Left ventricle myocardium superior (tissue), 1 donor: ENCODE data around the gene NDST3. TPM values are rescaled to one million over a fixed set of nuclear protein-coding genes. Genes with fewer than 3 reads are reported as not detected.

Source experiments
- ATAC-seq: fragments of 200-7000 bp; cut with Tn5 transposase; one replicate; pipeline ENCODE4 v1.9.1; 2020; ENCODE audit warnings: mild to moderate bottlenecking, moderate library complexity
- DNase-seq: peaks from one replicate; pipeline ENCODE4 v3.0.0-alpha.2; 2020
- intact Hi-C: fragments of 100-400 bp; cut with micrococcal nuclease; formaldehyde crosslinking; loops from one replicate; pipeline ENCODE4 v1.11.0; 2022
- total RNA-seq: library from RNA; stranded (reverse); fragmentation: NEBNext Ultra II Directional; extraction: Animal tissue kit (Norgen Biotek cat#: 25700); gene quantifications from one replicate; pipeline ENCODE4 v1.2.1, GENCODE V29; 2021
- donor health status: DM: no; HTN: yes; CAD: no; lungs with severe emphysema.

The NDST3 gene
- total RNA-seq, 1 donor from 2014 or later, result not detected

DNA sequence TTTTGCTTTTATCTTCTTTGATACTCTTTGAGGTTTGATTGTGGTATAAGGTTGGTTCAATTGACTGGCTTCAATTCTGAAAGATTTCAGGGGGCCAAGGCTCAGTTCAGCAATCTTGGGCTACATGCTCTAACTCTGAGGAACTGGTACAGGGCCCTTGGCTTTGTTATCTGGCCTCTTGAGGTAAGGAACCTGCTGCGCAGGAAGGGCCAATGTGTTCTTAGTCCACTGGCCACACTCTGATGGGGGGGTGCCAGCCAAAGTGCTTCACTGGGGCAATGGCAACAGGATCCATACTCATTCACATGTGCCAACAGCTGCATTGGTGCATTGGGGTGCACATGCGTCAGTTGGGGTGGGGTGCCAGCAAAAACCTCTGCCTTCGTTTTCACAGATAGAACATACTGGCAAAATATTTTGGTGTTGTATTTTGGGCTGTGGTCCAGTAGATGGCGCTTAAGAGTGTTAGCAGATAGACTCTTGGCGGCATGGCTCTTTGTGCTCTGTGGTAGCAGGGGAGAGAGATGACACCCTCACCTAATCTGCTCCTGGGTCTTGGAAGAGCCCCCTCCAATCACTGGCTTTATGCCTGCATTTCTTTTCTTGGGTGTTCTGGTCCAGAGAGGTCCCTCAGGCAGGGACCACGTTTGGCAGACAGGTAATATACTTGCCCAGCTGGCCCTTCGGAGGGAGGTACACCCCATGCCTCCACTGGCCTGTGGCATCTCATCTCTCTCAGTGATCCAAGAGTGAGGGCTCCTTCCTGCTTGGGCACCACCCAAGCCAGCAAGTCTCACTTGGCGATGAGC, 42.9 kb downstream of the NDST3 start:
- intact Hi-C loops, result no loop called here
- no peak for ATAC-seq
- DNase-seq, result peak; percentile 21

GRCh38 chr4:118077767-118078105, 43.5 kb downstream of the NDST3 start:
- no peak for ATAC-seq
- intact Hi-C loops, result no loop called here
- DNase-seq, result no peak

- DNase-seq, result no peak
- no peak for ATAC-seq
- intact Hi-C loops, result no loop called here
These were observed 47.1 kb downstream of the NDST3 start for GRCh38 chr4:118081434-118081833.

GRCh38 chr4:118082182-118082581, 47.9 kb downstream of the NDST3 start:
- no peak for DNase-seq
- intact Hi-C loops, result no loop called here
- no peak for ATAC-seq

GRCh38 chr4:118085700-118086099, 51.4 kb downstream of the NDST3 start:
- ATAC-seq, result no peak
- no peak for DNase-seq
- intact Hi-C loops, result no loop called here

DNA sequence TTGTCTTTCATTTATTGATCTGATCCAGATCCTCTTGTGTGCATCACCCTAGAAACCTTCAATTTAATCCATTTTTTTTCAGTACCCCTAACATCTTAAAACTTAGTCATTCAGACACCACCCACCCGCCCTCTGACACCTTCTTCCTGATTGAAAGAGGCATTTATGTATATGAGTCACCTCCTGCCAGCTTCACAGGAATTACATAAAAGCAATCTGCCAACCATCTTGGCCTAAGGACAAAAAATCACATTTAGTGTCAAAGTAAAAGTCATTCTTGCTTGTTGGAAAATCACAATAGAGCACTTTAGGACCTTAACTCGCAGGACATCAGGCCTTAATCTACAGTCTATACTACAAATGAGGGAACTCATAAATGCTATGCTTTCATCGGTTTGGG, 52.1 kb downstream of the NDST3 start:
- intact Hi-C loops, result no loop called here
- DNase-seq (no peak), ATAC-seq (no peak)

GRCh38 chr4:118087366-118087765, 53.1 kb downstream of the NDST3 start:
- no peak for DNase-seq
- no peak for ATAC-seq
- intact Hi-C loops, result no loop called here

DNA sequence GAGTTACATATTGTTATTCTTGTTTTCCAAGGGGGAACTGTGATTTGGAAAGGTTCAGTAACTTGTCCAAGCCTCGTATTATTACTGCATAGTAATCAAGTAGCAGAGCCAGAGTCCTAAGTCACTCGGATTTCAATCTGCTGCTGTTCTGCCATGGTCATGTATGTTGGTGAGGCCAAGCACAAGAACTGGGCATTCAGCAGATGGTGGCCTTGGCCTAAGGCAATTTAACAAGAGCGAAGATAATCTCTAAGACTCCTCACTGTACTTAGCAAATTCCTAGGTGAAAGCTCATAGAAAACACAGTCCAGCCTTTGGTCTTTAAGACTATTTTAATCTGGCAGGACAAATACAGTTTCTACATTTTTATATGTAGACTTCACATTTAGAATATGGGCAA, 64.8 kb downstream of the NDST3 start:
- intact Hi-C loops, result no loop called here
- DNase-seq (no peak), ATAC-seq (no peak)

DNA sequence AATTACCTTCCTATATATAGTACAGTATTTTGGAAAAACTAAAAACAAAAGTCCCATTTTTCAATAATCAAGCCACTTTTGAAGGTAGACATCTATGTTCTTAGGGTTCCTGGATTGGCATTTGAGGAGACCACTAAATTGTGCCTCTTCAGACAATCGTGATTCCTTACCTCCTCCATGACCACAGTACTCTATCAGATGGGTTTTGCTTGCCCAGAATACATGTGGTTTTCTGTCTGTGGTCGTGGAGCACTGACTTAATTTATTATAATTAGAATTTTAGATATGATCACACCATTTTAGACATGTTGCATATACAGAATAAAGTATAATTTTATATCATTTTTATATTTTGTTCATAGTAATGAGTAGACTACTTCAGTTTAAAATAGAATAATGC, 67.9 kb downstream of the NDST3 start:
- ATAC-seq, result no peak
- no peak for DNase-seq
- intact Hi-C loops, result no loop called here

DNA sequence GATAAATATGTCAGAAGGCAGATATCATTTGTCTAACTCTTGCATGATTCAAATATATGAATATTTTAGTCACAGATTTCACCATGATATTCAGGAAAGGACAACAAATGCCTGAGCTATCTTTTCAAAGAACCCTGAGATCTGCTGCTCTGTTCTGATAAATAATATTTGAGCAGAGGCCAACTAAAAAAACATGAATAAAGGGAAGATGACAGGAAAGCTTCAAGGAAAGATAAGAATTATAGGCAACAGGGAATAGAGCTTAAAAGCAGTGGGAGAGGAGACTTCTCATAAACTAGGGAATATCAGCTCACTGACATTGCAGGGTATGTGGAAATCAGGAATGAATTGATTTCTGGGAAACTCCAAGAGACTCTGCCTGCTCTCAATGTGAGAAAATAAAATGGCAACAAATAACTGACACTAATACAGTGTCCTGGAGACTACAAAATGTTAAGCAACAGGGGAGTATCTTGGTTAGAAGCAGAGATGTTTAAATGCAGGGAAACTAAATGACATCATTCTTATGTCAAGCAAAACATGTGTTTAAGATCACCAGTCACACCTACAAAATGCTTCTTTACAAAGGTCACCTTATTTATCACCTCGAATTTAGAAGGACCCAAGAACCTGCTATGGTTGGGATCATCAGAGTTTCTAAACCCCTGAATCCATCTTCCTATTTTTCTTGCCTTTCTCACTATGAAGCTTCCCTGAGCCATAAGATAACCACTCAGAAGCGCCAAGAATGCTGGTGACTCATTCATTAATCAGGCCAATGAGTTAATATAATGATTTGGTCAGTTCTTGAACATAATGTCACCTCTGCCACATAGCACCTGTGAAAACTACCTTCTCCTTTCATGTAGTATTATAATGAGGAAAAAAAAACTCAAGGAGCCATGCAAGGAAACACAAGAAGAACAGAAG, 78.1 kb downstream of the NDST3 start:
- no peak for ATAC-seq
- intact Hi-C loops, result no loop called here
- no peak for DNase-seq

DNA sequence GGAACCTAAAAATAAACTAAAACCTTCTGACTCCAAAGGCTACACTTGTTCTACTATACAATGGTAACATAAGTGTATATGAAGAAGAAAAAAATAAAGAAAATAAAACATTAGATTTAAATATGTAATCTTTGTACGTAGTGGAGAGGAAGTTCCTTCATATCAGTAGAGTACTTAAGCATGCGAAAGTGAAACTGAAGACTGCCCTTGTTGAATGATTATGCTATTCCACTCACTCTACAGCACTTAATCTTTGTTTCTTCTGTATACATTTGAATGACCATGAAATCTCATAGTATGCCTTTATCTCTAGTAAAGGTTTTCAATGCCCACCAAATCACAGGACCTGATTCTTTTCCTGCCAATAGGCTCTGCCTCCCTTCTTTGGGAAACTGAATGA, 78.9 kb downstream of the NDST3 start:
- ATAC-seq (no peak), DNase-seq (no peak)
- intact Hi-C loops, result no loop called here

- intact Hi-C loops, result no loop called here
- DNase-seq (no peak), ATAC-seq (no peak)
These were observed 80.4 kb downstream of the NDST3 start for GRCh38 chr4:118114720-118115119.

DNA sequence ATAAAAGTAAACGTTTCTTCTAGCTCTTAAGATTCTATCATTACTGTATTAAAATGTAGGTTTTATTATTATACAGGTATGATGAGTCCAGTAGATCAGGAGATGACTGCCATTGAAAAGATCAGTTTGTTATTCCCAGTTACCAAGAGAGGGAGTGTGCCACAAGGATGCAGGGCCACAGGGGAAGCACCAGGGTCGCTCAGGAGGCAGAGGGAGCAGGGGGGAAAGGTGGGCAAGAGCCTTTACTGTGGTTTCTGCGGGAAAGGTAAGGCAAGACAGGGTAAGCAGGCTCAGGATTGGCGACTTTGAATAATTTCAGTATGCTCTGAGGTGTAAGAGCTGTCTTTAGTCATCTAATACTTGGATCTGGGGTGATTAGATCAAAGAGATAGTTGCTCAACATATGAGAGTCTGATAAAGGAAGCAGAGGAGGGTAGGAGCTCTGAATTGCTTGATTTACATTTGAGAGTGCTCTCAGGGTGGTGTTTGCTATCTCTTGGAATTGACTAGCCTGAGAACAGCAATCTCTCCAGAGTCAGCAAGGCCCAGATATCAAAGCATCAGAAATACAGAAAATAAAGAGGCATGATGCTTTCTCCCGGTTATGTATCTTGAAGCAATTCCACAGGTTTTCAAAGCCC, 86.0 kb downstream of the NDST3 start:
- no peak for ATAC-seq
- intact Hi-C loops, result no loop called here
- DNase-seq, result no peak

- ATAC-seq (no peak), DNase-seq (no peak)
- intact Hi-C loops, result no loop called here
These were observed 90.7 kb downstream of the NDST3 start for GRCh38 chr4:118124997-118125396.

DNA sequence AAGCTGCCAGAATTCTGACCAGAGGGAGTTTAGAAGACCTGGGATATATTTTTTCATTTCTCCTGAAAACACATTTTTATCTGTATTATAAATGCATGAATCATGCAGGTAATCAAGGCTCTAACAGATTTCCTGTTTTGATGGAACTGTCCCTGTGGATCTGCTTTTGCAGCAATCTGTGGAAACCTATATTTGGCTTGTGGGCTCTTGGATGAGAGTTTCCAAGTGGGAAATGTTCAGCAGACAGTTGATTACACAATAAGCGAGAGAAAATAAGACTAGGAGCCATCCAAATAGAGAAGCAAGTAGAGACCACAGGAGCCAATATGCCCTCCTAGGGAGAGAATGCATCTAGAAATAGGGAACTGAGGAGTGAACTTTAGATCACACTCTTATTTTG, 105.0 kb downstream of the NDST3 start:
- ATAC-seq, result no peak
- intact Hi-C loops, result no loop called here

GRCh38 chr4:118141240-118141639, 107.0 kb downstream of the NDST3 start:
- intact Hi-C loops, result no loop called here
- no peak for ATAC-seq

More for the DNA sequence above, 105.0 kb downstream of the NDST3 start:
- no peak for DNase-seq

DNA sequence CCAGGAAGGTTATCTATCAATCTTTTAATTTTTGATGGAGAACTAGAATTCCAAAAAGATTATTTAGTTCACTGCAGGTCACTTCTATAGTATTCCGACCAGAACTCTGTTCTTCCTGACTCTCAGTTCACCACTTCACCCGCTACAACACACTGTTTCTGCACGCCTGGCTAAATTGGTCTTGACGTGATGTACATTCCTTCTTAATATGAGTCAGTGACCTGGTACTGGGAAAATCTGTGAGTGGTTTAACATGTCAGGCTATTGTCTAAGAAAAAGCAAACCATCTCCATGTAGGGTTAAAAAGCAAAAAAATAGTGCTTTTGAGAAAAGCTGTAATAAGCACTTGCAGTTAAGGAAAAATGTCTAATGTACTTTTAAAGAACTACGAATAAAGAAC, 120.4 kb downstream of the NDST3 start:
- no peak for DNase-seq
- ATAC-seq, result no peak
- intact Hi-C loops, result no loop called here

More at GRCh38 chr4:118141240-118141639, 107.0 kb downstream of the NDST3 start:
- DNase-seq, result no peak

DNA sequence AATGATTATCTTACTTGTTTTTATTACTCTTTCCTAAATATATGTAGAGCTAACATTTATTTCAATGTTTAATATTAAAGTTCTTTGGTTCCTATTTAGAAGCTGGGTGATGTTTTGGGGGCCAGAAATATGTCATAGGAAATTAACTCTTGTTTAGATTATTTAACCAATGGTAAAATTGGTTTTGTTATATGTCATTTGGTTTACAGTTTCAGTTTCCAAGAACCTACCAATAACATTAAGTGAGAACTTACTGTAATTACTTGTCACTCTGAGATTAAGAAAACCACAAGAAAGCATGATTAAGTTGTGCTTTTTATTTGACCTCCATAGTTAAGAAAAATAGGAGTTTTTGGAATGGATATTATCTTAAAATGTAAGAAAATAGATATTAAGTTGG, 121.2 kb downstream of the NDST3 start:
- ATAC-seq, result no peak
- intact Hi-C loops, result no loop called here

GRCh38 chr4:118158763-118159375, 124.6 kb downstream of the NDST3 start:
- DNase-seq (no peak), ATAC-seq (no peak)
- intact Hi-C loops, result no loop called here

More for the DNA sequence above, 121.2 kb downstream of the NDST3 start:
- DNase-seq, result no peak

GRCh38 chr4:118167306-118167705, 133.0 kb downstream of the NDST3 start:
- DNase-seq (no peak), ATAC-seq (no peak)
- intact Hi-C loops, result no loop called here
